NCI-H510A (cell line): Measurements from ENCODE around the gene PLCB3.

ENCODE experiments used
- DNase-seq: peaks from one replicate; lab custom pipeline; 2025; lab: John Stamatoyannopoulos, UW

Gene PLCB3

GRCh38 chr11:64266339-64266738, 15.0 kb downstream of the PLCB3 start:
- no peak for DNase-seq

- no peak for DNase-seq
Measured at GRCh38 chr11:64267207-64267945, 16.0 kb downstream of the PLCB3 start.

- no peak for DNase-seq
Measured at GRCh38 chr11:64268025-64268892, 16.9 kb downstream of the PLCB3 start.

GRCh38 chr11:64268893-64269539, 17.7 kb downstream of the PLCB3 start:
- DNase-seq: no peak

- DNase-seq: peak; percentile 99
Measured at GRCh38 chr11:64269540-64270220, 18.4 kb downstream of the PLCB3 start.

- no peak for DNase-seq
Measured at GRCh38 chr11:64275031-64275800, 23.9 kb downstream of the PLCB3 start.

GRCh38 chr11:64275841-64276240, 24.5 kb downstream of the PLCB3 start:
- no peak for DNase-seq

GRCh38 chr11:64276653-64277431, 25.5 kb downstream of the PLCB3 start:
- no peak for DNase-seq

- no peak for DNase-seq
Measured at GRCh38 chr11:64278576-64279190, 27.4 kb downstream of the PLCB3 start.

- no peak for DNase-seq
Measured at GRCh38 chr11:64281957-64282770, 30.8 kb downstream of the PLCB3 start.

- no peak for DNase-seq
Measured at GRCh38 chr11:64283092-64283491, 31.8 kb downstream of the PLCB3 start.

- peak; percentile 88 for DNase-seq
Measured at GRCh38 chr11:64284048-64284961, 33.0 kb downstream of the PLCB3 start, which contains the start of gene BAD. TSS of gene BAD (minus strand) at chr11:64284665. CDS start at chr11:64284368, 297 bp downstream.

- DNase-seq: peak; percentile 67
Measured at GRCh38 chr11:64284962-64285884, 33.9 kb downstream of the PLCB3 start, which contains the start of gene GPR137. TSS of gene GPR137 (plus strand) at chr11:64285848. CDS start at chr11:64286525, 677 bp downstream.

- peak; percentile 27 for DNase-seq
Measured at GRCh38 chr11:64285885-64286800, 34.8 kb downstream of the PLCB3 start.

GRCh38 chr11:64286801-64287159, 35.5 kb downstream of the PLCB3 start:
- DNase-seq: no peak
